K562 (cell line): ENCODE data around the gene MRPL40. TPM values are rescaled to one million over a fixed set of nuclear protein-coding genes. Genes with fewer than 3 reads are reported as not detected.

ENCODE experiments used
- CTCF ChIP-seq, 3 experiments: IDR thresholded peaks in 2 of 3; conservative IDR thresholded peaks in 1 of 3; 2 replicates each; pipeline ENCODE4 v1.5.1; 2011 to 2012; ENCODE audit warnings: low read length in 3 of 3, mild to moderate bottlenecking in 3 of 3, control low read depth in 2 of 3, improper control_type of control experiment in 1 of 3, inconsistent platforms in 1 of 3, low read depth in 1 of 3, mixed read lengths in 1 of 3, moderate library complexity in 1 of 3; ENCODE audit not compliant: insufficient read depth in 2 of 3
- E2F8 ChIP-seq: fragments of 450-650 bp; IDR thresholded peaks from 2 replicates; pipeline ENCODE4 v1.7.1; 2018; ENCODE audit warnings: mild to moderate bottlenecking, low read depth; ENCODE audit not compliant: partially characterized antibody
- ELF4 ChIP-seq: fragments of 450-650 bp; formaldehyde crosslinking; IDR thresholded peaks from 2 replicates; pipeline ENCODE4 v1.4.0; 2022; ENCODE audit warnings: missing genetic modification characterization
- HEY1 ChIP-seq: fragments of 250-450 bp; sonication (Bioruptor Pico); IDR thresholded peaks from 2 replicates; pipeline ENCODE4 v1.5.0; 2020; ENCODE audit warnings: mild to moderate bottlenecking, moderate library complexity, borderline replicate concordance
- SAFB ChIP-seq: fragments of 200-400 bp; formaldehyde crosslinking; IDR thresholded peaks from 2 replicates; pipeline ENCODE4 v1.6.1; 2017; ENCODE audit warnings: low read depth, low read length, borderline replicate concordance
- SMC3 ChIP-seq: conservative IDR thresholded peaks from 2 replicates; pipeline ENCODE4 v1.6.1; 2011; ENCODE audit warnings: low read depth, low read length, improper control_type of control experiment; ENCODE audit not compliant: insufficient read depth
- ZFP91 ChIP-seq: sonication (generic); formaldehyde crosslinking; IDR thresholded peaks from 2 replicates; pipeline ENCODE4 v1.8.0; 2022; ENCODE audit warnings: mild to moderate bottlenecking, missing genetic modification reagents
- ZNF184 ChIP-seq: sonication (generic); formaldehyde crosslinking; IDR thresholded peaks from 2 replicates; pipeline ENCODE4 v1.5.0; 2020; ENCODE audit warnings: missing genetic modification reagents
- ZNF217 ChIP-seq: sonication (generic); formaldehyde crosslinking; IDR thresholded peaks from 2 replicates; pipeline ENCODE4 v1.8.0; 2022; ENCODE audit warnings: mild to moderate bottlenecking, missing genetic modification reagents
- ZNF274 ChIP-seq: IDR thresholded peaks from 2 replicates; pipeline ENCODE4 v1.6.1; 2011; ENCODE audit warnings: low read depth, mild to moderate bottlenecking, low read length, moderate library complexity, borderline replicate concordance
- ZNF280A ChIP-seq: fragments of 450-650 bp; IDR thresholded peaks from 2 replicates; pipeline ENCODE4 v1.6.1; 2018; ENCODE audit warnings: mild to moderate bottlenecking, low read depth; ENCODE audit not compliant: partially characterized antibody
- ZNF445 ChIP-seq: fragments of 250-450 bp; sonication (Bioruptor Pico); IDR thresholded peaks from 2 replicates; pipeline ENCODE4 v1.4.0; 2020; ENCODE audit warnings: low read depth, mild to moderate bottlenecking, moderate library complexity
- ZNF589 ChIP-seq: fragments of 200-800 bp; sonication (Bioruptor generic); IDR thresholded peaks from 2 replicates; pipeline ENCODE4 v1.6.1; 2016; ENCODE audit warnings: low read depth, missing genetic modification characterization, missing compliant biosample characterization
- ZNF764 ChIP-seq: fragments of 250-450 bp; sonication (Bioruptor Pico); IDR thresholded peaks from 2 replicates; pipeline ENCODE4 v1.4.0; 2020; ENCODE audit warnings: low read depth, mild to moderate bottlenecking, moderate library complexity
- ZNF785 ChIP-seq: fragments of 250-450 bp; sonication (Bioruptor Pico); IDR thresholded peaks from 2 replicates; pipeline ENCODE4 v1.4.0; 2020; ENCODE audit warnings: mild to moderate bottlenecking
- polyA plus RNA-seq, 8 experiments: library from polyadenylated mRNA; depleted of rRNA in 4 of 8; stranded (reverse) in 5 of 8; unstranded in 3 of 8; fragments of >200 nt; fragmentation: Nextera tagmentation in 2 of 8; fragmentation: Illumina TruSeq in 1 of 8; extraction: Ambion mirVana in 2 of 8; extraction: Trizol in 1 of 8; gene quantifications; 2 replicates each; pipeline versions ENCODE4 v1.2.1 to v1.2.3, GENCODE V29; 2011 to 2014; ENCODE audit warnings: inconsistent platforms in 1 of 8, missing spikeins in 1 of 8
- total RNA-seq, 7 experiments: library from RNA; depleted of rRNA in 6 of 7; stranded (reverse); fragments of >200 nt in 6 of 7; fragmentation: Illumina TruSeq in 2 of 7; extraction: Trizol in 2 of 7; gene quantifications; 2 replicates each; pipeline versions ENCODE4 v1.2.1 to v1.2.3, GENCODE V29; 2011 to 2021; ENCODE audit warnings: low replicate concordance in 1 of 7
- TF ChIP-seq, protein P1 (sequence below): fragments of 200-800 bp; sonication (Bioruptor generic); IDR thresholded peaks from 2 replicates; pipeline ENCODE4 v1.6.1; 2017; ENCODE audit warnings: missing genetic modification characterization, missing compliant biosample characterization

MRPL40 gene
- total and polyA plus RNA-seq, 9 of the 15 experiments (the other 6 are each of a cell fraction or from before 2014, with no cell fraction given) = 132 to 652 (median 208) TPM

DNA sequence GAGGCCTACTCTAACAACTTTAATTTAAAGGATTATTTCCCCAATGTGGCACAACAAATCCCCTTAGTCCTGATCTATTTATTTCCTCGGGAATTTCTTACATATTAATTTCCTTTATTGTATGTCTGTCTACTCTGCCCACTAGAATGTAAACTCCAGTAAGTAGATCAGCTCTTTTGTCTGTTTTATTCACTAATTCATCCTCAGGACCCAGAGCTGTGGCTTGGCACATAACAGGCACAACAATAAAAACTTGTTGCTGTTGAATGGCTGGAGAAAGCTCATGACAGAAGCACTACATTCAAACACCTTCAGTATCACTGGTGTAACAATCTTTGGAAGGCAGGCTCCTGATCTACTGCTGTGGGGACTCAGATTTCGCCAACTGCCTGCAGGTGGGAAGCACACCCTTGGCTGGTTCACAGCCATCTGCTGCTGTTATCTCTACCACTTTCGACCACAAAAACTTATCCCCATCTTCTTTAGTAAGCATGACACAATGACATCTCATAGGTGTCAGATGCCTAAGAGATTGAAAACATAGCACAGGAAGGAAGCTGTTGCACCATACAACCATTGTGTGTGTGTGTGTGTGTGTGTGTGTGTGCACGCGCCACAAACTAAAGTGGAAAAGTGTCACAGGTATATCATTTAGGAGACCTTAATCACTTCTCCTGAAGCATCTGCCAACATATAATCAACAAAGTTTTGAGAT, 12.7 kb upstream of the MRPL40 start (continued):
- TF ChIP-seq, protein P1, sequence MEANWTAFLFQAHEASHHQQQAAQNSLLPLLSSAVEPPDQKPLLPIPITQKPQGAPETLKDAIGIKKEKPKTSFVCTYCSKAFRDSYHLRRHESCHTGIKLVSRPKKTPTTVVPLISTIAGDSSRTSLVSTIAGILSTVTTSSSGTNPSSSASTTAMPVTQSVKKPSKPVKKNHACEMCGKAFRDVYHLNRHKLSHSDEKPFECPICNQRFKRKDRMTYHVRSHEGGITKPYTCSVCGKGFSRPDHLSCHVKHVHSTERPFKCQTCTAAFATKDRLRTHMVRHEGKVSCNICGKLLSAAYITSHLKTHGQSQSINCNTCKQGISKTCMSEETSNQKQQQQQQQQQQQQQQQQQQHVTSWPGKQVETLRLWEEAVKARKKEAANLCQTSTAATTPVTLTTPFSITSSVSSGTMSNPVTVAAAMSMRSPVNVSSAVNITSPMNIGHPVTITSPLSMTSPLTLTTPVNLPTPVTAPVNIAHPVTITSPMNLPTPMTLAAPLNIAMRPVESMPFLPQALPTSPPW (CRISPR knock-in tag) = peak; percentile 9; the same call in 1 of the 2 replicates
- peak; percentile 10 for TF ChIP-seq E2F8
- TF ChIP-seq ZNF785 (CRISPR knock-in tag) = no peak
- peak; percentile 47; the same call in 1 of the 2 replicates for TF ChIP-seq ZNF445 (CRISPR knock-in tag)
- TF ChIP-seq ZNF589 (CRISPR knock-in tag) = peak; percentile 97
- no peak for TF ChIP-seq ZNF217
- TF ChIP-seq HEY1 (CRISPR knock-in tag) = 0 out of 2 replicates have a peak, but pooled peaks have one; percentile 3
- no peak for TF ChIP-seq ZNF184
- peak; percentile 90; the same call in 1 of the 2 replicates for TF ChIP-seq ZNF274
- no peak for TF ChIP-seq ZNF764 (CRISPR knock-in tag)
- TF ChIP-seq ELF4 (CRISPR knock-in tag) = peak; percentile 70
- TF ChIP-seq CTCF (IDR thresholded peaks at IDR 0.05 in 2 of 3, conservative IDR thresholded peaks at IDR 0.05 in 1 of 3; ENCODE audit: insufficient read depth in 2 of 3, low read depth in 1 of 3, low read length in 3 of 3) = peak in 1 of 3 experiments; percentile 19; a peak in 2 of 6 replicates
- no peak for TF ChIP-seq ZNF280A
- TF ChIP-seq SAFB = no peak
- TF ChIP-seq SMC3 = 0 out of 2 replicates have a peak, but pooled peaks have one; percentile 31
- peak; percentile 31; the same call in 1 of the 2 replicates for TF ChIP-seq ZFP91 (CRISPR knock-in tag)
